Measurements from ENCODE around the gene CREB1. TPM values are rescaled to one million over a fixed set of nuclear protein-coding genes. Genes with fewer than 3 reads are reported as not detected.
"Not testable (repeated sequence)": the region's sequence is repeated elsewhere in the genome, so short reads cannot be mapped to it uniquely, and the experiment has no call there.

The CREB1 gene
- total RNA-seq, 3 donors from 2014 or later, result 55.2 to 71.1 (median 59.5) TPM

DNA sequence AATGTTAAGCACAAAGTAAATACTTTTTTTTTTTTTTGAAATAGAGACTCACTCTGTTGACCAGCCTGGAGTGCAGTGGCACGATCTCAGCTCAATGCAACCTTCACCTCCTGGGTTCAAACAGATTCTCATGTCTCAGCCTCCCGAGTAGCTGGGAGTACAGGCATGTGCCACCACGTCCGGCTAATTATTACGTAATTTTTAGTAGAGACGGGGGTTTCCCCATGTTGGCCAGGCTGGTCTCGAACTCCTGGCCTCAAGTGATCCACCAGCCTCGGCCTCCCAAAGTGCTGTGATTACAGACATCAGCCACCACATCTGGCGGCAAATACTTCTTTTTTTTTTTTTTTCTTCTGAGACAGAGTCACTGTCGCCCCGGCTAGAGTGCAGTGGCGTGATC lies 32.8 kb upstream of the CREB1 start:
- peaks cover 13% of the 10 kb centered on the region for H3K4me1 Mint-ChIP-seq (ENCODE audit: low read depth)
- H3K9me3 Mint-ChIP-seq; DNase-seq; H3K36me3 Mint-ChIP-seq (ENCODE audit: insufficient read depth); ATAC-seq; H3K4me3 Mint-ChIP-seq; H3K27me3 Mint-ChIP-seq (ENCODE audit: low read depth): not testable (repeated sequence)

DNA sequence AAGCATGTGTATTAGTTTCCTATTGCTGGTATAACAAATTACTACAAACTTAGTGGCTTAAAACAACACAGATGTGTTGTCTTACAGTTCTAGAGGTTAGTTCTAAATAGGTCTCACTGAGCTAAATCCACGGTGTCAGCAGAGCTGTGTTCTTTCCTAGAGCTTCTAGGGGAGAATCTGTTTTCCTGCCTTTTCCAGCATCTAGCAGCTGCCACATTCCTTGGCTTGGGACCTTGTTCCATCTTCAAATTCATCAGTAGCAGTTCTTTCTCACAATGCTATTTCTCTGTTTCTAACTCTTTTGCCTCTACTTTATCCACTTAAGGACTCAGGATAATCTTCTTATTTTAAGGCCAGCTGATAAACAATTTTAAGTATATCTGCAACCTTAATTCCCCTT lies 32.2 kb upstream of the CREB1 start:
- DNase-seq (no peak), ATAC-seq (no peak)

GRCh38 chr2:207498427-207498826 lies 31.3 kb upstream of the CREB1 start:
- H3K4me3 Mint-ChIP-seq, result no peak overlapping the region
- no peaks in the 10 kb centered on the region for H3K27me3 Mint-ChIP-seq (ENCODE audit: low read depth)
- DNase-seq (no peak), ATAC-seq (no peak)
- peaks cover 17% of the 10 kb centered on the region for H3K4me1 Mint-ChIP-seq (ENCODE audit: low read depth)
- H3K36me3 Mint-ChIP-seq (ENCODE audit: insufficient read depth), result peaks cover 3% of the 10 kb centered on the region
- H3K9me3 Mint-ChIP-seq, result no peaks in the 10 kb centered on the region

More for the DNA sequence above, 32.2 kb upstream of the CREB1 start:
- no peaks in the 10 kb centered on the region for H3K27me3 Mint-ChIP-seq (ENCODE audit: low read depth)
- H3K9me3 Mint-ChIP-seq, result no peaks in the 10 kb centered on the region
- H3K36me3 Mint-ChIP-seq (ENCODE audit: insufficient read depth), result peaks cover 3% of the 10 kb centered on the region
- H3K4me3 Mint-ChIP-seq, result no peak overlapping the region
- H3K4me1 Mint-ChIP-seq (ENCODE audit: low read depth), result peaks cover 17% of the 10 kb centered on the region

DNA sequence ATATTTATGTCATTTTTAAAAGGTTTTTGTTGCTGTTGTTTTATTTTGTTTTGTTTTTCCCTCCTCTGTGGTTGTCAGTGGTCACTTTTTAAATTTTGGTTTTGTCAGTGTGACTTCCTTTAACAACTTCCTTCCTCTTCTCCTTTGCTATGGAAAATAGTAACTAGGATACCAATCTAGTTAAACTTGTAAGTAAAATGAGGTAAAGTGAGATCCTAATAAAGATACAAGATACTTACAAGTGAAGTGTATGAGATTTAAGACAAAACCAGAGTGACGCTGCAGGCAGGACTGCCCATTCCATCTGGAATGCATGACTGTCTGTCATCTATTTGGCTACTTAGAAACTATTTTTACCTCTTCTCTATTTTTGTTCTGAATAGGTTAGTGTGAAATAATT lies 30.6 kb upstream of the CREB1 start:
- Mint-ChIP-seq H3K4me3 (no peak overlapping the region), H3K9me3 (no peaks in the 10 kb centered on the region), H3K36me3 (ENCODE audit: insufficient read depth) (peaks cover 3% of the 10 kb centered on the region), H3K27me3 (ENCODE audit: low read depth) (no peaks in the 10 kb centered on the region), H3K4me1 (ENCODE audit: low read depth) (peaks cover 23% of the 10 kb centered on the region)
- ATAC-seq (no peak), DNase-seq (no peak)

- DNase-seq (no peak), ATAC-seq (no peak)
- H3K4me3 Mint-ChIP-seq, result no peak overlapping the region
- H3K4me1 Mint-ChIP-seq (ENCODE audit: low read depth), result peaks cover 50% of the 10 kb centered on the region
- H3K9me3 Mint-ChIP-seq, result no peaks in the 10 kb centered on the region
- peaks cover 3% of the 10 kb centered on the region for H3K36me3 Mint-ChIP-seq (ENCODE audit: insufficient read depth)
- H3K27me3 Mint-ChIP-seq (ENCODE audit: low read depth), result no peaks in the 10 kb centered on the region
These were observed 27.8 kb upstream of the CREB1 start for GRCh38 chr2:207501802-207502576.

DNA sequence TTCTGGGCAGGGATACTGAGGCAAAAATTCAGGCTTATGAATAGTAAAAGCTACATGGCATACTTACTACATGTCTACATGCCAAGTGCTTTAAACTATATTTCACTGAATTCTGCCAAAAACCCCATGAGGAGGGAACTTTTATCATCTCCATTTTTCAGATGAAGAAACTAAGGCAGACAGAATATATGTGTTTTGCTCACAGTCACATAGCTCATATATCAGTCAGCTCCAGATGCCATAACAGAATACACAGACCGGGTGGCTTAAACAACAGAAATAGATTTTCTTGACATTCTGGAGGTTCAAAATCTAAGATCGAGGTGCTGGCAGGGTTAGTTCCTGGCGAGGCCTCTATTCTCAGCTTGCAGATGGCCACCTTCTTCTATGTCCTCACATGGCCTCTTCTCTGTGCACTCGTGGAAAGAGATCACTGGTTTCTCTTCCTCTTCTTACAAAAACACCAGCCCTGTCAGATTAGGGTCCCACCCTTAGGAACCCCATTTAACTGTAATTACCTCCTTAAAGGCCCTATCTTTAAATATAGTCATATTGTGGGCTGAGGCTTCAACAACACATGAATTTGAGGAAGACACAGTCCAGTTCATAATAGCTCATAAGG lies 27.1 kb upstream of the CREB1 start:
- H3K27me3 Mint-ChIP-seq (ENCODE audit: low read depth), result no peaks in the 10 kb centered on the region
- ATAC-seq (no peak), DNase-seq (no peak)
- H3K4me3 Mint-ChIP-seq, result no peak overlapping the region
- H3K4me1 Mint-ChIP-seq (ENCODE audit: low read depth), result peaks cover 52% of the 10 kb centered on the region
- no peaks in the 10 kb centered on the region for H3K9me3 Mint-ChIP-seq
- H3K36me3 Mint-ChIP-seq (ENCODE audit: insufficient read depth), result peaks cover 3% of the 10 kb centered on the region

DNA sequence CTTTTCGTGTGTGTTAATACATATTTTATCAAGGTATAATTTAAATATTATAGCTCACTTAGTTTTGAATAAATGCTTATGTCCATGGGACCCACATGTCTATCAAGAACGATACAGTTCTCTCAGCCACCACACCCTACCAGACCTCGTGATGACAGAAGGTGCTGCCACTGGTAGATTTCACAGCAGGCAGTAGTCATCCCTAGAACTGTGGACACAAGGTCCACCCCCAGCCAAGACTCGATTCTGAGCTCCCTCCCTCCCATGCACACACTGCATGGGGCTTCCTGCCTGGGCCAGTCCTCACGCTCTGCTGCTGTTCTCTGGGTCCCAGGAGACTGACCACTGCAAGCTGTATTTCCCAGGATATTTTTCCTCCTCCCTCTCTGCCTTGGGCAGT lies 26.5 kb upstream of the CREB1 start:
- Mint-ChIP-seq H3K4me1 (ENCODE audit: low read depth) (peaks cover 52% of the 10 kb centered on the region), H3K4me3 (no peak overlapping the region), H3K27me3 (ENCODE audit: low read depth) (no peaks in the 10 kb centered on the region), H3K36me3 (ENCODE audit: insufficient read depth) (peaks cover 3% of the 10 kb centered on the region), H3K9me3 (no peaks in the 10 kb centered on the region)
- no peak for ATAC-seq
- no peak for DNase-seq

GRCh38 chr2:207504513-207505170 lies 25.1 kb upstream of the CREB1 start:
- Mint-ChIP-seq H3K27me3 (ENCODE audit: low read depth) (no peaks in the 10 kb centered on the region), H3K4me1 (ENCODE audit: low read depth) (peaks cover 48% of the 10 kb centered on the region), H3K36me3 (ENCODE audit: insufficient read depth) (peaks cover 3% of the 10 kb centered on the region), H3K9me3 (no peaks in the 10 kb centered on the region), H3K4me3 (peak overlapping the region; percentile 17)
- ATAC-seq (no peak), DNase-seq (no peak)

DNA sequence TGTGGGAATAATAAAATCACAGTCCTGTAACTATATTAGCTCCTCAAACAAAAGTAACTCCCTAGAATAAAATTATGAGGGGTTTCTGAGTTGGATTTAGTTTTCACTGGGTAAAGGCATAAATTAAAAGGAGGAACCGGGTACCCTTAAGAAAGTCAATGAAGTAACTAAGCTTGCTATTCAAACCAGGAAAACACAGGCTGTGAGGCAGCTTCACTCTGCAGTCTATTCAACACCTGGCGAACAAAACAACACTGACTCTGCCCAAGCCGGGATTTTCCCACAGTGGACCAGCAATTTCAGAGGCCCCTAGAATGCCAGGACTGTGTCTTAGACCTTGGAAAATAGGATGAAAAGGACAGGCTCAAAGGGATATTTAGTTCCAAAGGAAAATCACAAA lies 24.6 kb upstream of the CREB1 start:
- no peaks in the 10 kb centered on the region for H3K9me3 Mint-ChIP-seq
- H3K27me3 Mint-ChIP-seq (ENCODE audit: low read depth), result no peaks in the 10 kb centered on the region
- DNase-seq, result no peak

DNA sequence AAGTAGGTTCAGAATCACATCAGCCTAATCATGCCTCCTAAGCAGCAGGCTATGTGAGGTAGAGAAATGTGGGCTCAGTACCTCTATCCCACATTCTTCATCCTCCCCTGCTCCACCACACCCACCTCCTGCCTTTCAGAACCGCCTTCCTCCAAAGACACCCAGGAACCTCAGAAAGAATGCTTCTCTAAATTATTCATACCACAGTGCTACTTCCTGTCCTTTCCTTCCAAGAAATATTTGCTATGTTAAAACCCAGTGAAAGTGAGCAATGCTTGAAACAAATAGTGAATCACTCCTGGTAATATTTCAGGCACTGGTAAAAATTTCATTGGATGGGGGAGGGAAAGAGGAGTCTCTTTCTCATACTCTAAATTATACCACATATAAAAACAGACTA lies 24.0 kb upstream of the CREB1 start:
- peaks cover 3% of the 10 kb centered on the region for H3K36me3 Mint-ChIP-seq (ENCODE audit: insufficient read depth)
- H3K4me3 Mint-ChIP-seq, result no peak overlapping the region
- ATAC-seq (peak; percentile 60 to 70), DNase-seq (no peak)
- H3K9me3 Mint-ChIP-seq, result no peaks in the 10 kb centered on the region
- no peaks in the 10 kb centered on the region for H3K27me3 Mint-ChIP-seq (ENCODE audit: low read depth)
- H3K4me1 Mint-ChIP-seq (ENCODE audit: low read depth), result peaks cover 46% of the 10 kb centered on the region

More for the DNA sequence above, 24.6 kb upstream of the CREB1 start:
- no peak for ATAC-seq
- peak overlapping the region; percentile 17 for H3K4me3 Mint-ChIP-seq
- H3K4me1 Mint-ChIP-seq (ENCODE audit: low read depth), result peaks cover 47% of the 10 kb centered on the region
- peaks cover 3% of the 10 kb centered on the region for H3K36me3 Mint-ChIP-seq (ENCODE audit: insufficient read depth)

DNA sequence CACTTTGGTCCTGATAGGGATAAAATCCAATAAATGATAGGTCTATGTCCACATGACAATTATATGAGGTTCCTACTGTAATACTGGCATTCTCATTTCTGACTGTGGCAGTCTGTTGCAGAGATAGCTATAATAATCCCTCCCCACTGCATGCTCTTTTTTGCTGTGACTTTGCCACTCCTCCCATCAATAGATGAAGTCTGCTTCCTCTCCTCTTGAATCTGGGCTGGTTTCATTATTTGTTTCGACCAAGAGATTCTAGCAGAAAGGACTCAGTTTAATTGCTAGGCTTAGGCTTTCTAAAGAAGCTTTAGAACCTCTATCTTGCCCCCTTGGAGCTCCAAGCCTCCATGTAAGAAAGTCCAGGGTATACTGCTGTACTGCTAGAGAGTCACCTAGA lies 23.3 kb upstream of the CREB1 start:
- ATAC-seq (no peak), DNase-seq (no peak)
- Mint-ChIP-seq H3K36me3 (ENCODE audit: insufficient read depth) (peaks cover 3% of the 10 kb centered on the region), H3K4me3 (peak overlapping the region; percentile 40), H3K27me3 (ENCODE audit: low read depth) (no peaks in the 10 kb centered on the region), H3K9me3 (no peaks in the 10 kb centered on the region), H3K4me1 (ENCODE audit: low read depth) (peaks cover 44% of the 10 kb centered on the region)

- DNase-seq (no peak), ATAC-seq (no peak)
- Mint-ChIP-seq H3K36me3 (ENCODE audit: insufficient read depth) (no peaks in the 10 kb centered on the region), H3K4me3 (no peak overlapping the region), H3K27me3 (ENCODE audit: low read depth) (no peaks in the 10 kb centered on the region), H3K9me3 (no peaks in the 10 kb centered on the region), H3K4me1 (ENCODE audit: low read depth) (peaks cover 37% of the 10 kb centered on the region)
These were observed 19.6 kb upstream of the CREB1 start for GRCh38 chr2:207510148-207510547.

DNA sequence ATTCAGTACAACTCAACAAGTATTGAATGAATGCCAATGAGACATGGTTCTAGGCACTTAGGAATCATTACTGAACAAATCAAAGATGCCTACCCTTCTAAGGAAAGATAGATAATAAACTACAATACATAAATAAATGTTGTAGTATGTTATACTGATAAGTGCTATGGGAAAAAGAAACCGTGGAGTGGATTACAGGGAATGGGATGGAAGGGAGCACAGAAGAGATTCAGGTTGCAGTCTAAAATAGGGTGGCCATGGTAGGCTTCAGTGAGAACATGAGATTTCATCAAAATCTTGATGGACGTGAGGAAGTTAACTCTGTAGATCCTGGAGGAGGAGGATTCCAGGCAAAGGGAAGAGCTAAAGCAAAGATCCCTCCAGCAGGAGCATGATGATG lies 17.9 kb upstream of the CREB1 start:
- Mint-ChIP-seq H3K27me3 (ENCODE audit: low read depth) (no peaks in the 10 kb centered on the region), H3K36me3 (ENCODE audit: insufficient read depth) (peaks cover 2% of the 10 kb centered on the region), H3K4me3 (no peak overlapping the region), H3K4me1 (ENCODE audit: low read depth) (peaks cover 28% of the 10 kb centered on the region), H3K9me3 (no peaks in the 10 kb centered on the region)
- DNase-seq (no peak), ATAC-seq (no peak)

GRCh38 chr2:207512356-207512755 lies 17.4 kb upstream of the CREB1 start:
- peaks cover 2% of the 10 kb centered on the region for H3K36me3 Mint-ChIP-seq (ENCODE audit: insufficient read depth)
- no peak overlapping the region for H3K4me3 Mint-ChIP-seq
- ATAC-seq (no peak), DNase-seq (no peak)
- H3K27me3 Mint-ChIP-seq (ENCODE audit: low read depth), result no peaks in the 10 kb centered on the region
- peaks cover 24% of the 10 kb centered on the region for H3K4me1 Mint-ChIP-seq (ENCODE audit: low read depth)
- H3K9me3 Mint-ChIP-seq, result no peaks in the 10 kb centered on the region
